ENCODE results near the gene NECTIN1. TPM values are rescaled to one million over a fixed set of nuclear protein-coding genes. Genes with fewer than 3 reads are reported as not detected.

Gene NECTIN1
- total and polyA plus RNA-seq, 7 donors = 0.42 to 3.5 (median 1.7) TPM

DNA sequence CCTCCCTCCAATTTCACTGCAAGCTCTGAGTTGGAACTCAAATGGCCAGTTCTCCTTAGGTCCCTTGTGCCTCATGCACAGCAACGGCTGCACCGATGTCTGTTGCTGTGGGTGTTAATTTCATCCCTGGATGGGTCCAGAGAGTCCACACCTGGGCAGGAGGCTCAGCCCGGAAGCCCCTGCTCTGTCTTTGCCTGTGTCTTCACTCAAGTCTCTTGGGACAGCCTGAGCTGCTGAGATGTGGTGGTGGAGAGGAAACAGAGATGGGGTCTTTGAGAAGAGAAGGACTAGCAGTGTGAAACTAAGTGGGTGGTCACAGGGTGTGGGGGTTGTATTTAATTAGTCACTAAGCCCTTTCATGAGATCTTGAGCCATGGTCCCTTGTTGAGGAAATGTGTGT is 109.3 kb downstream of the NECTIN1 start:
- no peak for ATAC-seq
- DNase-seq = no peak
- TF ChIP-seq CTCF (IDR thresholded peaks at IDR 0.05) = no peak
- WGBS, 3 donors = 37 to 56% (median 55%) methylated on average over 3 of the region's 3 CpGs
- Histone ChIP-seq H3K4me3 (no peak overlapping the region), H3K27me3 (ENCODE audit: insufficient read depth in 3 of 3, low read length in 2 of 3) (peaks cover 0 to 15% (median 6%) of the 10 kb centered on the region in 3 donors), H3K36me3 (ENCODE audit: insufficient read depth in 1 of 2, low read depth in 1 of 2) (no peaks in the 10 kb centered on the region), H3K4me1 (no peaks in the 10 kb centered on the region), H3K27ac (no peak overlapping the region), H3K9me3 (no peaks in the 10 kb centered on the region)
- intact Hi-C loops (cut with DNase I) = no loop called here

- intact Hi-C loops (cut with DNase I) = no loop called here
- no peak overlapping the region for H3K4me3 ChIP-seq
- peaks cover 0 to 15% (median 6%) of the 10 kb centered on the region in 3 donors for H3K27me3 ChIP-seq (ENCODE audit: insufficient read depth in 3 of 3, low read length in 2 of 3)
- no peaks in the 10 kb centered on the region for H3K9me3 ChIP-seq
- H3K36me3 ChIP-seq (ENCODE audit: insufficient read depth in 1 of 2, low read depth in 1 of 2) = no peaks in the 10 kb centered on the region
- 63 to 76% (median 70%) methylated on average over 8 of the region's 8 CpGs for WGBS, 3 donors
- H3K27ac ChIP-seq = no peak overlapping the region
- ATAC-seq (no peak), DNase-seq (no peak)
- TF ChIP-seq CTCF (IDR thresholded peaks at IDR 0.05) = no peak
- H3K4me1 ChIP-seq = no peaks in the 10 kb centered on the region
Measured at GRCh38 chr11:119618208-119618909, 110.6 kb downstream of the NECTIN1 start.

DNA sequence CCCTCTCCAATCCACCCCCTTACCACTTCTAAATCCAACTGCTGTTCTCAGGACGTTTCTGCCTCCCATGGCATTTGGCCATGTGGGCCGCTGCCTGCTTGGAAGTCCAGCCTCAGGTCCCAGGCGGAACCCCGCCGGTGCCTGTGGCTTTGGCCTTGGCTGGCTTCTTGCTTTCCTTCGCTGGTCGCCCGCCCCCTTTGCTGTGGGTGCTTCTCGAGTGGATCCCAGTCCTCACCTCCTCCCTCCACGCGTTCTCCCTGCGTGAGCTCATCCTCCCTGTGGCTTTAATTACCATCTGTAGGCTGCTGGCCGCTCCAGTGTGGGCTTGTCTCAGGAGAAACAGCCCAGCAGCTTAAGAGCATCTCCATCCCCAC is 111.7 kb downstream of the NECTIN1 start:
- intact Hi-C loops (cut with DNase I) = no loop called here

DNA sequence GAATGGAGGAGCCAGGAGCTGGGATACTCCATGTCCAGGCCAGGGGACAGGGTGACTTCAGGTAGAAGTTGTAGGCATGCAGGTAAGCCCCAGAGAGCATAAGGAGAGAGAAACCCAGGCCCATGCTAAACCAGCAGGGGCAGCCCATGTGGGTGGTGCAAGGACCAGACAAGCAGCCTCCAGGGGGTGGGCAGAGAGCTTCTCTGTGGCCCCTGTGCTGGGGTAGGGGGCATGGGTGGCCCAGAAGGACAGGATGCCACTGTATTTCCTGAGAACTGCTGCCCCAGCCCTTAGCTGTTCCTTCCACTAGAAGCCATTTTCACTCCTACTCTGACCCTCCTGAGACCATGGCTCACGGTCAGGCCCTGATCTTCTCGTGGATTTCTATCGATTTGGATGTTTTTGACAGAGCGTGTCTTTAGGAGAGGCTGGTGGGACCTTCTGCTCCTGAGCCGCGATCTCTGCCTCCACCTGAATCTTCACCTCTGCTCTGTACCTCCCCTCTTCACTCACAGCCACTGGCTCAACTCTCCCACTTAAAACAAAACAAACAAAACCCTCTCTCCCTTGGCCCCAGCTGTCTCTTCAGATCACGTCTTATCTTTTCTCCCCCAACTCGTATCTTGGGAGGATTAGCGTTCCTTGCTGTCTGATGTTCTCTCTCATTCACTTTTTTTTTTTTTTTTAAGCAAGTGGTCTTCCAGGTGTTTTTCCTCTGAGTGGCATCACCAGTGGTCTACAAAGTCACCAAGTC is 112.2 kb downstream of the NECTIN1 start:
- Histone ChIP-seq H3K4me1 (no peaks in the 10 kb centered on the region), H3K27me3 (ENCODE audit: insufficient read depth in 3 of 3, low read length in 2 of 3) (peaks cover 0 to 15% (median 3%) of the 10 kb centered on the region in 3 donors), H3K9me3 (no peaks in the 10 kb centered on the region), H3K36me3 (ENCODE audit: insufficient read depth in 1 of 2, low read depth in 1 of 2) (no peaks in the 10 kb centered on the region), H3K27ac (no peak overlapping the region), H3K4me3 (no peak overlapping the region)
- intact Hi-C loops (cut with DNase I) = no loop called here
- no peak for DNase-seq
- ATAC-seq = no peak
- TF ChIP-seq CTCF (IDR thresholded peaks at IDR 0.05) = no peak
- 77 to 84% (median 83%) methylated on average over 9 of the region's 9 CpGs for WGBS, 3 donors

More for the DNA sequence above, 111.7 kb downstream of the NECTIN1 start:
- Histone ChIP-seq H3K27ac (no peak overlapping the region), H3K9me3 (no peaks in the 10 kb centered on the region), H3K27me3 (ENCODE audit: insufficient read depth in 3 of 3, low read length in 2 of 3) (peaks cover 0 to 15% (median 3%) of the 10 kb centered on the region in 3 donors), H3K4me1 (no peaks in the 10 kb centered on the region), H3K36me3 (ENCODE audit: insufficient read depth in 1 of 2, low read depth in 1 of 2) (no peaks in the 10 kb centered on the region), H3K4me3 (no peak overlapping the region)
- ATAC-seq = no peak
- DNase-seq = no peak
- no peak for TF ChIP-seq CTCF (IDR thresholded peaks at IDR 0.05)
- WGBS, 3 donors = 61 to 71% (median 69%) methylated on average over 13 of the region's 13 CpGs

All from psoas muscle (tissue), 8 donors.